Uterus (tissue), 4 donors: Measurements from ENCODE around the gene RSPH1. TPM values are rescaled to one million over a fixed set of nuclear protein-coding genes. Genes with fewer than 3 reads are reported as not detected.

Source experiments
- DNase-seq, 2 donors: peaks; one replicate each; pipeline ENCODE4 v3.0.0-alpha.2; 2019 to 2020
- H3K27ac ChIP-seq, 2 donors: fragments of 200-600 bp; sonication (generic); 1 replicate in 1 of 2; 2 replicates in 1 of 2; pipeline ENCODE4 v1.5.1; 2016 to 2018
- H3K27me3 ChIP-seq, 2 donors: fragments of 200-600 bp; sonication (generic); one replicate each; pipeline ENCODE4 v1.5.1; 2018 to 2019; ENCODE audit warnings: control low read depth in 1 of 2
- H3K36me3 ChIP-seq, 2 donors: fragments of 200-600 bp; sonication (generic); one replicate each; pipeline ENCODE4 v1.5.1; 2019; ENCODE audit warnings: control low read depth in 1 of 2
- H3K4me1 ChIP-seq, 2 donors: fragments of 200-600 bp; sonication (generic); one replicate each; pipeline ENCODE4 v1.5.1; 2018 to 2019; ENCODE audit warnings: control low read depth in 1 of 2
- H3K4me3 ChIP-seq, 2 donors: fragments of 200-600 bp; sonication (generic); 1 replicate in 1 of 2; 2 replicates in 1 of 2; pipeline ENCODE4 v1.5.1; 2018 to 2019; ENCODE audit warnings: mild to moderate bottlenecking in 1 of 2
- H3K9me3 ChIP-seq, 2 donors: fragments of 200-600 bp; sonication (generic); one replicate each; pipeline ENCODE4 v1.5.1; 2019; ENCODE audit warnings: control low read depth in 1 of 2
- CTCF ChIP-seq, 4 experiments: fragments of 200-600 bp in 2 of 4; fragments of 450-650 bp in 2 of 4; sonication (generic) in 2 of 4; IDR thresholded peaks; one replicate each; pipeline ENCODE4 v1.5.1; 2016 to 2019; ENCODE audit warnings: antibody characterized with exemption in 4 of 4, mild to moderate bottlenecking in 2 of 4, moderate library complexity in 1 of 4
- POLR2A ChIP-seq, 2 donors: fragments of 450-650 bp; IDR thresholded peaks; one replicate each; pipeline ENCODE4 v1.6.1; 2016; ENCODE audit warnings: antibody characterized with exemption in 2 of 2, mild to moderate bottlenecking in 1 of 2, moderate library complexity in 1 of 2
- intact Hi-C: fragments of 100-400 bp; cut with DNase I; formaldehyde crosslinking; loops from one replicate; pipeline ENCODE4 v1.15.1; 2023; ENCODE audit warnings: low total_unique reads
- total RNA-seq, 4 donors: library from RNA; depleted of rRNA in 3 of 4; stranded (reverse); fragments of >200 nt in 3 of 4; gene quantifications; one replicate each; pipeline versions ENCODE4 v1.1.0 to v1.2.4, GENCODE V29; 2014 to 2023
- donor health status: DM: yes; HTN: yes; CAD: no.

RSPH1 gene
- total RNA-seq, 4 donors from 2014 or later: 1.7 to 3.4 TPM; not detected in 2

GRCh38 chr21:42480736-42481135, 15.3 kb downstream of the RSPH1 start:
- H3K36me3 ChIP-seq: no peaks in the 10 kb centered on the region
- H3K4me1 ChIP-seq: no peaks in the 10 kb centered on the region
- no peak for TF ChIP-seq POLR2A (IDR thresholded peaks at IDR 0.05)
- no peak for TF ChIP-seq CTCF (IDR thresholded peaks at IDR 0.05)
- H3K27ac ChIP-seq: no peak overlapping the region
- H3K27me3 ChIP-seq: no peaks in the 10 kb centered on the region
- DNase-seq: no peak
- no peak overlapping the region for H3K4me3 ChIP-seq
- intact Hi-C loops: no loop called here
- H3K9me3 ChIP-seq: no peaks in the 10 kb centered on the region

- H3K4me1 ChIP-seq: no peaks in the 10 kb centered on the region
- no peaks in the 10 kb centered on the region for H3K36me3 ChIP-seq
- no peak for DNase-seq
- no peaks in the 10 kb centered on the region for H3K27me3 ChIP-seq
- no peaks in the 10 kb centered on the region for H3K9me3 ChIP-seq
- no peak overlapping the region for H3K27ac ChIP-seq
- intact Hi-C loops: no loop called here
- no peak overlapping the region for H3K4me3 ChIP-seq
- TF ChIP-seq POLR2A (IDR thresholded peaks at IDR 0.05) (no peak), CTCF (IDR thresholded peaks at IDR 0.05) (no peak)
These were observed 16.4 kb downstream of the RSPH1 start for GRCh38 chr21:42479582-42479981.

GRCh38 chr21:42478504-42478903, 17.5 kb downstream of the RSPH1 start:
- H3K36me3 ChIP-seq: no peaks in the 10 kb centered on the region
- no peak overlapping the region for H3K27ac ChIP-seq
- H3K4me1 ChIP-seq: no peaks in the 10 kb centered on the region
- no peaks in the 10 kb centered on the region for H3K27me3 ChIP-seq
- no peaks in the 10 kb centered on the region for H3K9me3 ChIP-seq
- H3K4me3 ChIP-seq: no peak overlapping the region
- no peak for DNase-seq
- intact Hi-C loops: no loop called here
- TF ChIP-seq POLR2A (IDR thresholded peaks at IDR 0.05): no peak
- TF ChIP-seq CTCF (IDR thresholded peaks at IDR 0.05): no peak

GRCh38 chr21:42476388-42477331, 19.4 kb downstream of the RSPH1 start:
- Histone ChIP-seq H3K4me3 (no peak overlapping the region), H3K9me3 (no peaks in the 10 kb centered on the region), H3K36me3 (no peaks in the 10 kb centered on the region), H3K27me3 (no peaks in the 10 kb centered on the region), H3K4me1 (no peaks in the 10 kb centered on the region), H3K27ac (no peak overlapping the region)
- intact Hi-C loops: no loop called here
- TF ChIP-seq POLR2A (IDR thresholded peaks at IDR 0.05) (no peak), CTCF (IDR thresholded peaks at IDR 0.05) (no peak)
- no peak for DNase-seq
